HCT116 (cell line): Measurements from ENCODE around the gene CARD16. TPM values are rescaled to one million over a fixed set of nuclear protein-coding genes. Genes with fewer than 3 reads are reported as not detected.

Source experiments
- ATAC-seq: fragments of 200-7000 bp; cut with Tn5 transposase; 2 replicates; pipeline ENCODE4 v1.9.1; 2020; ENCODE audit warnings: mild to moderate bottlenecking, moderate library complexity
- BruUV-seq: library from RNA; stranded (reverse); fragments of 400-500 nt; replicated peaks from 2 replicates; lab custom pipeline; 2021; lab: Mats Ljungman, UMichigan
- CTCF ChIA-PET: fragments of 300-600 bp; sonication (Branson Sonifier 250); formaldehyde crosslinking; loops from one replicate; lab custom pipeline; 2021; ENCODE audit warnings: antibody characterized with exemption; lab: Charles Lee
- POLR2A ChIA-PET: fragments of 300-600, 350-600 bp; sonication (Branson Sonifier 250); formaldehyde crosslinking; loops from one replicate; lab custom pipeline; 2021; ENCODE audit warnings: antibody characterized with exemption; lab: Charles Lee
- RAD21 ChIA-PET, 2 experiments: fragments of 300-600 bp; sonication (Branson Sonifier 250); formaldehyde crosslinking; loops; one replicate each; lab custom pipeline; 2023; ENCODE audit warnings: low total read pairs in 2 of 2; ENCODE audit not compliant: uncharacterized antibody in 2 of 2, unreplicated experiment in 2 of 2, low non-redundant PET in 1 of 2; lab: Charles Lee
- DNase-seq: peaks from one replicate; pipeline ENCODE4 v3.0.0-alpha.2; 2010; ENCODE audit warnings: low read depth, low spot score
- H2AFZ ChIP-seq: fragments of 200-600 bp; shearing (Covaris generic), sonication (generic); 2 replicates; pipeline ENCODE4 v1.6.1; 2017; ENCODE audit warnings: low read depth, mixed run types, mixed read lengths, antibody characterized with exemption, low read length; ENCODE audit not compliant: poor library complexity, severe bottlenecking
- H3K27ac ChIP-seq: 2 replicates; pipeline ENCODE4 v1.5.1; 2012; ENCODE audit warnings: low read depth, low read length
- H3K27me3 ChIP-seq: fragments of 200-600 bp; sonication (generic); 2 replicates; pipeline ENCODE4 v1.6.1; 2016; ENCODE audit warnings: mixed run types, low read length, mixed read lengths; ENCODE audit not compliant: insufficient read depth
- H3K36me3 ChIP-seq, 2 experiments: fragments of 200-500 bp in 1 of 2; fragments of 200-600 bp in 1 of 2; sonication (Bioruptor generic) in 1 of 2; sonication (generic) in 1 of 2; 2 replicates each; pipeline versions ENCODE4 v1.5.1 to v1.6.1; 2014 to 2016; ENCODE audit warnings: low read length in 2 of 2, inconsistent platforms in 1 of 2, mixed read lengths in 1 of 2, mixed run types in 1 of 2; ENCODE audit not compliant: insufficient read depth in 2 of 2, control insufficient read depth in 1 of 2
- H3K4me1 ChIP-seq, 2 experiments: fragments of 200-600 bp in 1 of 2; sonication (generic) in 1 of 2; 2 replicates each; pipeline versions ENCODE4 v1.5.1 to v1.6.1; 2012 to 2017; ENCODE audit warnings: low read length in 2 of 2, inconsistent platforms in 1 of 2, mild to moderate bottlenecking in 1 of 2, mixed read lengths in 1 of 2, mixed run types in 1 of 2, moderate library complexity in 1 of 2; ENCODE audit not compliant: insufficient read depth in 2 of 2, control insufficient read depth in 1 of 2
- H3K4me2 ChIP-seq: fragments of 200-600 bp; sonication (generic); 2 replicates; pipeline ENCODE4 v1.6.1; 2017; ENCODE audit warnings: mixed run types, low read length, mixed read lengths
- H3K4me3 ChIP-seq, 2 experiments: fragments of 200-600 bp in 1 of 2; sonication (generic) in 1 of 2; replicated peaks in 1 of 2; 2 replicates each; pipeline ENCODE4 v1.5.1; 2011 to 2016; ENCODE audit warnings: low read length in 2 of 2, control low read depth in 1 of 2, low read depth in 1 of 2, mild to moderate bottlenecking in 1 of 2, mixed read lengths in 1 of 2, mixed run types in 1 of 2
- H3K79me2 ChIP-seq: fragments of 200-600 bp; sonication (generic); 2 replicates; pipeline ENCODE4 v1.6.1; 2017; ENCODE audit warnings: mild to moderate bottlenecking, mixed run types, low read length, moderate library complexity, mixed read lengths; ENCODE audit not compliant: insufficient read depth
- H3K9ac ChIP-seq: fragments of 200-600 bp; sonication (generic); 2 replicates; pipeline ENCODE4 v1.6.1; 2016; ENCODE audit warnings: low read length, mixed read lengths
- H3K9me2 ChIP-seq: fragments of 200-600 bp; sonication (generic), shearing (Covaris generic); 2 replicates; pipeline ENCODE4 v1.6.1; 2017; ENCODE audit warnings: mixed run types, mild to moderate bottlenecking, moderate library complexity; ENCODE audit not compliant: insufficient read depth
- H3K9me3 ChIP-seq, 2 experiments: fragments of 200-500 bp in 1 of 2; fragments of 200-600 bp in 1 of 2; sonication (Bioruptor generic) in 1 of 2; sonication (generic) in 1 of 2; 2 replicates each; pipeline ENCODE4 v1.6.1; 2014 to 2017; ENCODE audit warnings: low read length in 2 of 2, mixed read lengths in 2 of 2, inconsistent platforms in 1 of 2, low read depth in 1 of 2, mild to moderate bottlenecking in 1 of 2, mixed run types in 1 of 2, moderate library complexity in 1 of 2; ENCODE audit not compliant: control insufficient read depth in 1 of 2, insufficient read depth in 1 of 2
- H4K20me1 ChIP-seq: fragments of 200-600 bp; sonication (generic), shearing (Covaris generic); 2 replicates; pipeline ENCODE4 v1.6.1; 2017; ENCODE audit warnings: mixed run types, mild to moderate bottlenecking, moderate library complexity; ENCODE audit not compliant: insufficient read depth
- ATF3 ChIP-seq: IDR thresholded peaks from 2 replicates; pipeline ENCODE4 v1.6.1; 2012
- CEBPB ChIP-seq: IDR thresholded peaks from 2 replicates; pipeline ENCODE4 v1.6.1; 2012; ENCODE audit warnings: low read depth
- EGR1 ChIP-seq: IDR thresholded peaks from 2 replicates; pipeline ENCODE4 v1.6.1; 2012; ENCODE audit warnings: low read depth
- ELF1 ChIP-seq: IDR thresholded peaks from 2 replicates; pipeline ENCODE4 v1.6.1; 2012; ENCODE audit warnings: low read depth, borderline replicate concordance
- EZH2phosphoT487 ChIP-seq: fragments of 200-600 bp; IDR thresholded peaks from 2 replicates; pipeline ENCODE4 v1.6.1; 2018; ENCODE audit warnings: antibody characterized with exemption, borderline replicate concordance
- JUND ChIP-seq: IDR thresholded peaks from 2 replicates; pipeline ENCODE4 v1.6.1; 2012
- POLR2AphosphoS5 ChIP-seq: IDR thresholded peaks from 2 replicates; pipeline ENCODE4 v1.6.1; 2011; ENCODE audit warnings: mild to moderate bottlenecking, low read depth, low read length, moderate library complexity
- RAD21 ChIP-seq: IDR thresholded peaks from 2 replicates; pipeline ENCODE4 v1.6.1; 2012; ENCODE audit warnings: low read depth, mild to moderate bottlenecking
- TCF7L2 ChIP-seq: IDR thresholded peaks from 2 replicates; pipeline ENCODE4 v1.7.0; 2011; ENCODE audit warnings: borderline replicate concordance, inconsistent platforms; ENCODE audit not compliant: insufficient read depth, insufficient read length; ENCODE audit errors: extremely low read depth
- ZFX ChIP-seq: fragments of 450-650 bp; IDR thresholded peaks from 2 replicates; pipeline ENCODE4 v1.6.1; 2017
- ZNF274 ChIP-seq: fragments of 200-500 bp; sonication (Bioruptor generic); IDR thresholded peaks from 2 replicates; pipeline ENCODE4 v1.6.1; 2014; ENCODE audit warnings: mild to moderate bottlenecking, low read depth, low read length, inconsistent platforms
- intact Hi-C: fragments of 100-400 bp; cut with micrococcal nuclease; formaldehyde crosslinking; loops from 2 replicates; pipeline ENCODE4 v1.10.0; 2022
- total RNA-seq: library from RNA; stranded (reverse); gene quantifications from one replicate; pipeline ENCODE4 v1.2.1, GENCODE V29; 2021; ENCODE audit not compliant: unreplicated experiment
- TF ChIP-seq, protein P1 (sequence below): IDR thresholded peaks from 2 replicates; pipeline ENCODE4 v1.6.1; 2012
- TF ChIP-seq, protein P2 (sequence below): IDR thresholded peaks from 2 replicates; pipeline ENCODE4 v1.6.1; 2012; ENCODE audit warnings: low read depth
- TF ChIP-seq, protein P3 (sequence below): IDR thresholded peaks from 2 replicates; pipeline ENCODE4 v1.6.1; 2011; ENCODE audit warnings: mild to moderate bottlenecking, low read length, moderate library complexity; ENCODE audit not compliant: insufficient replicate concordance; ENCODE audit errors: extremely low read depth

CARD16 gene
- total RNA-seq, 1 experiment from 2014 or later: not detected

DNA sequence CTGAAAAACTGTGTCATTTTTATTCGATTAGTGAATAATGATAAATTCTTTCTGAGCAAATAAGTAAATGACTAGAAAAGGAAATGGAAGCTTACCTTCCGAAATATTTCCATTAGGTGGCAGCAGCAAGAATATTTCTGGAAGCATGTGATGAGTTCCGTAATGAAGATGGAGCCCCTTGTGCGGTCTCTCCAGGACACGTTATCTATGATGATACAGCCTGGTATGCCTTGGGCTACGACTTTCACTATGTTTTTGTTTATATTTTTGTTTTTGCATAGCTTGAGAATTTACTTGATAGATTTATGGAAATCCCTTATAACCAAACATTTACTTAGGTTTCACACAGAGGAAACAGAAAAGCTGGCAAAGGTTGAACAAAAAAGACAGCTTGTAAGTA, 47.8 kb downstream of the CARD16 start:
- Histone ChIP-seq H3K4me2 (no peak overlapping the region), H3K4me1 (peaks cover 0 to 12% of the 10 kb centered on the region in 2 experiments; a peak in 2 of 4 replicates), H2AFZ (peak overlapping the region; percentile 25), H3K4me3 (no peak overlapping the region), H3K9me2 (no peaks in the 10 kb centered on the region), H3K79me2 (no peaks in the 10 kb centered on the region), H4K20me1 (no peaks in the 10 kb centered on the region), H3K9ac (no peak overlapping the region), H3K36me3 (no peaks in the 10 kb centered on the region), H3K27ac (no peak overlapping the region), H3K27me3 (no peaks in the 10 kb centered on the region), H3K9me3 (no peaks in the 10 kb centered on the region)
- ATAC-seq: no peak
- intact Hi-C loops: no loop called here
- RAD21 ChIA-PET: no interaction called here
- TF ChIP-seq EGR1 (no peak), POLR2AphosphoS5 (no peak), RAD21 (no peak), ATF3 (no peak)
- TF ChIP-seq, protein P1, sequence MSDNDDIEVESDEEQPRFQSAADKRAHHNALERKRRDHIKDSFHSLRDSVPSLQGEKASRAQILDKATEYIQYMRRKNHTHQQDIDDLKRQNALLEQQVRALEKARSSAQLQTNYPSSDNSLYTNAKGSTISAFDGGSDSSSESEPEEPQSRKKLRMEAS: no peak
- DNase-seq: no peak
- POLR2A ChIA-PET: no interaction called here
- BruUV-seq: no TSS peak
- CTCF ChIA-PET: interaction anchor here (1.1 kb wide), 1 partner anchor 12 kb away, joined by 3 read pairs; no protein-coding TSS in a partner anchor

DNA sequence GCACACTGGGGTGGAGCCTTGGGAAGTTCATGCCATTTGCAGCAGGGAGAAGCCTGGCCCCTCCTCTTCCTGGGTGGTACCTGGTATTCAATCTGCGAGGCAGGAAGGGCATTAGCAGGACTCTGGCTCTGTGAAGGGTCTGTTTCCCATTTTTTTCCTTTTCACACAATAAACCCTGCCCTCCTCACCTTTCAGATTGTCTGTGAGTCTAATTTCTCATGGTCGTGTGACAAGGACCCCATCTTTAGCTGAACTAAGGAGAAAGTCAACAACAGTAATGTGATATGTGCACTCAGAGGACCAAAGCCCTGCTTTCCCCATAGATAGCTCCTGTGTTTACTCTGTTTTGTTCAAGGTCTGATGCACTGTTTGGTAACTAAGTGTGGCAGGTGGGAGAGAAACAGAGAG, 50.1 kb downstream of the CARD16 start:
- H3K9me2 ChIP-seq: no peaks in the 10 kb centered on the region
- H3K9me3 ChIP-seq: no peaks in the 10 kb centered on the region
- no peak overlapping the region for H2AFZ ChIP-seq
- no peaks in the 10 kb centered on the region for H3K36me3 ChIP-seq
- ChIA-PET CTCF (no interaction called here), RAD21 (no interaction called here), POLR2A (no interaction called here)
- no peak overlapping the region for H3K27ac ChIP-seq
- H4K20me1 ChIP-seq: no peaks in the 10 kb centered on the region
- H3K79me2 ChIP-seq: no peaks in the 10 kb centered on the region
- intact Hi-C loops: no loop called here
- H3K27me3 ChIP-seq: no peaks in the 10 kb centered on the region
- H3K4me2 ChIP-seq: no peak overlapping the region
- BruUV-seq: no TSS peak
- no peak overlapping the region for H3K9ac ChIP-seq
- peaks cover 0 to 4% of the 10 kb centered on the region in 2 experiments; a peak in 2 of 4 replicates for H3K4me1 ChIP-seq
- DNase-seq (no peak), ATAC-seq (no peak)
- H3K4me3 ChIP-seq: no peak overlapping the region
- no peak for TF ChIP-seq EZH2phosphoT487
- no peak for TF ChIP-seq ZFX
- TF ChIP-seq JUND: no peak
- no peak for TF ChIP-seq ELF1
- no peak for TF ChIP-seq CEBPB
- TF ChIP-seq, protein P2, sequence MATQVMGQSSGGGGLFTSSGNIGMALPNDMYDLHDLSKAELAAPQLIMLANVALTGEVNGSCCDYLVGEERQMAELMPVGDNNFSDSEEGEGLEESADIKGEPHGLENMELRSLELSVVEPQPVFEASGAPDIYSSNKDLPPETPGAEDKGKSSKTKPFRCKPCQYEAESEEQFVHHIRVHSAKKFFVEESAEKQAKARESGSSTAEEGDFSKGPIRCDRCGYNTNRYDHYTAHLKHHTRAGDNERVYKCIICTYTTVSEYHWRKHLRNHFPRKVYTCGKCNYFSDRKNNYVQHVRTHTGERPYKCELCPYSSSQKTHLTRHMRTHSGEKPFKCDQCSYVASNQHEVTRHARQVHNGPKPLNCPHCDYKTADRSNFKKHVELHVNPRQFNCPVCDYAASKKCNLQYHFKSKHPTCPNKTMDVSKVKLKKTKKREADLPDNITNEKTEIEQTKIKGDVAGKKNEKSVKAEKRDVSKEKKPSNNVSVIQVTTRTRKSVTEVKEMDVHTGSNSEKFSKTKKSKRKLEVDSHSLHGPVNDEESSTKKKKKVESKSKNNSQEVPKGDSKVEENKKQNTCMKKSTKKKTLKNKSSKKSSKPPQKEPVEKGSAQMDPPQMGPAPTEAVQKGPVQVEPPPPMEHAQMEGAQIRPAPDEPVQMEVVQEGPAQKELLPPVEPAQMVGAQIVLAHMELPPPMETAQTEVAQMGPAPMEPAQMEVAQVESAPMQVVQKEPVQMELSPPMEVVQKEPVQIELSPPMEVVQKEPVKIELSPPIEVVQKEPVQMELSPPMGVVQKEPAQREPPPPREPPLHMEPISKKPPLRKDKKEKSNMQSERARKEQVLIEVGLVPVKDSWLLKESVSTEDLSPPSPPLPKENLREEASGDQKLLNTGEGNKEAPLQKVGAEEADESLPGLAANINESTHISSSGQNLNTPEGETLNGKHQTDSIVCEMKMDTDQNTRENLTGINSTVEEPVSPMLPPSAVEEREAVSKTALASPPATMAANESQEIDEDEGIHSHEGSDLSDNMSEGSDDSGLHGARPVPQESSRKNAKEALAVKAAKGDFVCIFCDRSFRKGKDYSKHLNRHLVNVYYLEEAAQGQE: no peak
- TF ChIP-seq EGR1: no peak
- no peak for TF ChIP-seq RAD21
- TF ChIP-seq ZNF274: no peak
- TF ChIP-seq TCF7L2: no peak
- no peak for TF ChIP-seq POLR2AphosphoS5
- TF ChIP-seq ATF3: no peak
- TF ChIP-seq, protein P3, sequence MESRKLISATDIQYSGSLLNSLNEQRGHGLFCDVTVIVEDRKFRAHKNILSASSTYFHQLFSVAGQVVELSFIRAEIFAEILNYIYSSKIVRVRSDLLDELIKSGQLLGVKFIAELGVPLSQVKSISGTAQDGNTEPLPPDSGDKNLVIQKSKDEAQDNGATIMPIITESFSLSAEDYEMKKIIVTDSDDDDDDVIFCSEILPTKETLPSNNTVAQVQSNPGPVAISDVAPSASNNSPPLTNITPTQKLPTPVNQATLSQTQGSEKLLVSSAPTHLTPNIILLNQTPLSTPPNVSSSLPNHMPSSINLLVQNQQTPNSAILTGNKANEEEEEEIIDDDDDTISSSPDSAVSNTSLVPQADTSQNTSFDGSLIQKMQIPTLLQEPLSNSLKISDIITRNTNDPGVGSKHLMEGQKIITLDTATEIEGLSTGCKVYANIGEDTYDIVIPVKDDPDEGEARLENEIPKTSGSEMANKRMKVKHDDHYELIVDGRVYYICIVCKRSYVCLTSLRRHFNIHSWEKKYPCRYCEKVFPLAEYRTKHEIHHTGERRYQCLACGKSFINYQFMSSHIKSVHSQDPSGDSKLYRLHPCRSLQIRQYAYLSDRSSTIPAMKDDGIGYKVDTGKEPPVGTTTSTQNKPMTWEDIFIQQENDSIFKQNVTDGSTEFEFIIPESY: no peak
